H1 (cell line): ENCODE results near the gene MAPK11. TPM values are rescaled to one million over a fixed set of nuclear protein-coding genes. Genes with fewer than 3 reads are reported as not detected.

ENCODE experiments used
- CTCF ChIA-PET: fragments of 300-600 bp; sonication (Branson Sonifier 250); formaldehyde crosslinking; loops from one replicate; lab custom pipeline; 2021; ENCODE audit not compliant: partially characterized antibody; lab: Charles Lee
- POLR2A ChIA-PET: fragments of 300-600 bp; sonication (Branson Sonifier 250); formaldehyde crosslinking; loops from one replicate; lab custom pipeline; 2021; ENCODE audit warnings: inconsistent platforms; ENCODE audit not compliant: partially characterized antibody; lab: Charles Lee
- DNase-seq, 2 experiments: peaks; one replicate each; pipeline versions ENCODE4 v3.0.0 to v3.0.0-alpha.2; 2010 to 2022; ENCODE audit warnings: low spot score in 2 of 2, low read depth in 1 of 2, mixed read lengths in 1 of 2
- FAIRE-seq: peaks from 2 replicates; lab custom pipeline; 2011; peaks lifted over from hg19 to GRCh38; lab: Jason Lieb, UNC
- H2AFZ ChIP-seq: 2 replicates; pipeline ENCODE4 v1.8.1; 2012; ENCODE audit warnings: low read length, inconsistent platforms
- H2AK5ac ChIP-seq: 2 replicates; pipeline ENCODE4 v1.6.1; 2013; ENCODE audit warnings: low read depth, low read length
- H2BK120ac ChIP-seq: replicated peaks from 2 replicates; pipeline ENCODE3; 2013; ENCODE audit warnings: low read depth, low read length, inconsistent platforms
- H2BK12ac ChIP-seq: 2 replicates; pipeline ENCODE4 v1.6.1; 2013; ENCODE audit warnings: low read depth, low read length
- H2BK15ac ChIP-seq: 2 replicates; pipeline ENCODE4 v1.6.1; 2013; ENCODE audit warnings: low read length
- H2BK20ac ChIP-seq: 2 replicates; pipeline ENCODE4 v1.6.1; 2013; ENCODE audit warnings: low read length
- H2BK5ac ChIP-seq: 2 replicates; pipeline ENCODE4 v1.6.1; 2013; ENCODE audit warnings: low read depth, low read length
- H3K14ac ChIP-seq: 2 replicates; pipeline ENCODE4 v1.6.1; 2013; ENCODE audit warnings: inconsistent platforms; ENCODE audit not compliant: insufficient read length
- H3K18ac ChIP-seq: 2 replicates; pipeline ENCODE4 v1.6.1; 2013; ENCODE audit warnings: low read length; ENCODE audit errors: extremely low read depth
- H3K23ac ChIP-seq: 2 replicates; pipeline ENCODE4 v1.6.1; 2013; ENCODE audit warnings: inconsistent platforms; ENCODE audit not compliant: insufficient read length
- H3K23me2 ChIP-seq: 2 replicates; pipeline ENCODE4 v1.6.1; 2013; ENCODE audit warnings: low read depth, low read length
- H3K27ac ChIP-seq: 2 replicates; pipeline ENCODE4 v1.6.1; 2011; ENCODE audit warnings: low read depth, low read length, inconsistent platforms
- H3K27me3 ChIP-seq, 4 experiments: replicated peaks in 1 of 4; 1 replicate in 1 of 4; 2 replicates in 3 of 4; pipeline versions ENCODE4 v1.6.1 to v1.8.1; 2011 to 2013; ENCODE audit warnings: low read length in 3 of 4, mild to moderate bottlenecking in 3 of 4, inconsistent platforms in 2 of 4, mixed read lengths in 2 of 4, moderate library complexity in 1 of 4; ENCODE audit not compliant: control insufficient read depth in 3 of 4, insufficient read depth in 3 of 4; ENCODE audit errors: extremely low read depth in 1 of 4
- H3K36me3 ChIP-seq, 4 experiments: 2 replicates each; pipeline versions ENCODE4 v1.6.1 to v1.8.1; 2011 to 2013; ENCODE audit warnings: mild to moderate bottlenecking in 4 of 4, low read length in 3 of 4, moderate library complexity in 2 of 4, control low read depth in 1 of 4, inconsistent platforms in 1 of 4; ENCODE audit not compliant: insufficient read depth in 4 of 4, control insufficient read depth in 2 of 4
- H3K4ac ChIP-seq: replicated peaks from 2 replicates; pipeline ENCODE3; 2013; ENCODE audit warnings: low read length, low read depth, mixed read lengths, inconsistent platforms; ENCODE audit not compliant: insufficient read length
- H3K4me1 ChIP-seq, 4 experiments: replicated peaks in 1 of 4; 1 replicate in 1 of 4; 2 replicates in 3 of 4; pipeline versions ENCODE4 v1.6.1 to v1.8.1; 2011 to 2013; ENCODE audit warnings: low read length in 3 of 4, inconsistent platforms in 2 of 4, mixed read lengths in 1 of 4; ENCODE audit not compliant: insufficient read depth in 4 of 4, control insufficient read depth in 3 of 4
- H3K4me2 ChIP-seq, 2 experiments: 2 replicates each; pipeline versions ENCODE4 v1.6.1 to v1.8.1; 2011 to 2013; ENCODE audit warnings: low read depth in 2 of 2, low read length in 2 of 2, control low read depth in 1 of 2, inconsistent platforms in 1 of 2, mild to moderate bottlenecking in 1 of 2; ENCODE audit not compliant: insufficient read depth in 1 of 2
- H3K4me3 ChIP-seq, 4 experiments: fragments of 200-600, 300-600 bp in 1 of 4; sonication (generic), shearing (Covaris generic), sonication (Bioruptor Twin) in 1 of 4; 2 replicates each; pipeline versions ENCODE4 v1.5.1 to v1.8.1; 2011 to 2016; ENCODE audit warnings: low read length in 4 of 4, low read depth in 3 of 4, control low read depth in 2 of 4, inconsistent platforms in 2 of 4, mild to moderate bottlenecking in 2 of 4, mixed read lengths in 1 of 4, moderate library complexity in 1 of 4; ENCODE audit not compliant: insufficient read depth in 2 of 4; ENCODE audit errors: extremely low read depth in 1 of 4
- H3K56ac ChIP-seq: replicated peaks from 2 replicates; pipeline ENCODE3; 2013; ENCODE audit warnings: low read depth, mild to moderate bottlenecking, mixed read lengths, low read length, inconsistent platforms; ENCODE audit not compliant: insufficient read length
- H3K79me1 ChIP-seq: 2 replicates; pipeline ENCODE4 v1.6.1; 2013; ENCODE audit warnings: low read depth, low read length, control low read depth
- H3K79me2 ChIP-seq, 2 experiments: 2 replicates each; pipeline versions ENCODE4 v1.6.1 to v1.8.1; 2012 to 2013; ENCODE audit warnings: low read length in 2 of 2, mild to moderate bottlenecking in 2 of 2, inconsistent platforms in 1 of 2; ENCODE audit not compliant: insufficient read depth in 2 of 2, control insufficient read depth in 1 of 2
- H3K9ac ChIP-seq, 4 experiments: replicated peaks in 1 of 4; 1 replicate in 1 of 4; 2 replicates in 3 of 4; pipeline versions ENCODE4 v1.6.1 to v1.8.1; 2011 to 2013; ENCODE audit warnings: low read depth in 3 of 4, low read length in 3 of 4, control low read depth in 2 of 4, mild to moderate bottlenecking in 2 of 4, moderate library complexity in 2 of 4, inconsistent platforms in 1 of 4; ENCODE audit errors: extremely low read depth in 1 of 4
- H3K9me3 ChIP-seq, 2 experiments: 2 replicates each; pipeline versions ENCODE4 v1.6.1 to v1.8.1; 2012 to 2013; ENCODE audit warnings: mild to moderate bottlenecking in 2 of 2, moderate library complexity in 2 of 2, control low read depth in 1 of 2, inconsistent platforms in 1 of 2, low read depth in 1 of 2, low read length in 1 of 2, mixed read lengths in 1 of 2; ENCODE audit not compliant: insufficient read depth in 2 of 2
- H4K20me1 ChIP-seq, 2 experiments: replicated peaks in 1 of 2; 2 replicates each; pipeline versions ENCODE3 to v1.8.1; 2011 to 2013; ENCODE audit warnings: inconsistent platforms in 2 of 2, low read length in 2 of 2, mild to moderate bottlenecking in 1 of 2; ENCODE audit not compliant: insufficient read depth in 2 of 2, control insufficient read depth in 1 of 2
- H4K5ac ChIP-seq: 2 replicates; pipeline ENCODE4 v1.6.1; 2013; ENCODE audit warnings: low read length, low read depth, mixed read lengths, inconsistent platforms; ENCODE audit not compliant: insufficient read length
- H4K8ac ChIP-seq: 2 replicates; pipeline ENCODE4 v1.8.0; 2013; ENCODE audit warnings: mild to moderate bottlenecking, moderate library complexity, low read length, inconsistent platforms; ENCODE audit not compliant: insufficient read depth; ENCODE audit errors: extremely low read depth
- H4K91ac ChIP-seq: replicated peaks from 2 replicates; pipeline ENCODE3; 2013; ENCODE audit warnings: low read length, mixed read lengths, inconsistent platforms; ENCODE audit not compliant: insufficient read length
- BCL11A ChIP-seq, 2 experiments: IDR thresholded peaks; one replicate each; pipeline ENCODE4 v1.6.1; 2011; ENCODE audit warnings: low read depth in 2 of 2, low read length in 2 of 2, mild to moderate bottlenecking in 2 of 2
- CEBPB ChIP-seq: IDR thresholded peaks from 2 replicates; pipeline ENCODE4 v1.6.1; 2012; ENCODE audit warnings: low read depth, low read length
- CHD1 ChIP-seq: IDR thresholded peaks from 2 replicates; pipeline ENCODE4 v1.6.1; 2012; ENCODE audit warnings: low read depth, low read length, improper control_type of control experiment
- EP300 ChIP-seq, 2 experiments: IDR thresholded peaks; 1 replicate in 1 of 2; 2 replicates in 1 of 2; pipeline ENCODE4 v1.6.1; 2011 to 2012; ENCODE audit warnings: low read depth in 2 of 2, low read length in 2 of 2, mild to moderate bottlenecking in 2 of 2, borderline replicate concordance in 1 of 2, inconsistent platforms in 1 of 2, moderate library complexity in 1 of 2
- GTF2F1 ChIP-seq: IDR thresholded peaks from 2 replicates; pipeline ENCODE4 v1.6.1; 2012; ENCODE audit warnings: low read depth, low read length, improper control_type of control experiment, borderline replicate concordance
- HDAC6 ChIP-seq: IDR thresholded peaks from one replicate; pipeline ENCODE4 v1.7.1; 2012; ENCODE audit warnings: low read depth, mild to moderate bottlenecking, inconsistent platforms, low read length, moderate library complexity
- POU5F1 ChIP-seq: IDR thresholded peaks from 2 replicates; pipeline ENCODE4 v1.6.1; 2011; ENCODE audit warnings: low read depth, mild to moderate bottlenecking, low read length, moderate library complexity
- RFX5 ChIP-seq: IDR thresholded peaks from 2 replicates; pipeline ENCODE4 v1.6.1; 2011; ENCODE audit warnings: low read depth, low read length, improper control_type of control experiment, borderline replicate concordance
- RXRA ChIP-seq: IDR thresholded peaks from 2 replicates; pipeline ENCODE4 v1.6.1; 2011; ENCODE audit warnings: low read depth, mild to moderate bottlenecking, low read length, moderate library complexity; ENCODE audit not compliant: insufficient read depth
- SIRT6 ChIP-seq: IDR thresholded peaks from one replicate; pipeline ENCODE4 v1.7.1; 2012; ENCODE audit warnings: low read length, inconsistent platforms
- TBP ChIP-seq: IDR thresholded peaks from 2 replicates; pipeline ENCODE4 v1.6.1; 2011; ENCODE audit warnings: low read depth, low read length, improper control_type of control experiment
- TEAD4 ChIP-seq: IDR thresholded peaks from 2 replicates; pipeline ENCODE4 v1.6.1; 2012; ENCODE audit warnings: low read depth, low read length, inconsistent platforms, mixed read lengths
- WGBS, 2 experiments: shearing (Covaris generic) in 1 of 2; methylation state at CpG; one replicate each; pipeline versions ENCODE4 v1.1.6 to v1.1.7; 2013 to 2015; ENCODE audit warnings: low lambda C conversion rate in 2 of 2, mixed read lengths in 2 of 2, inconsistent platforms in 1 of 2, low coverage in 1 of 2, missing lambda C conversion rate in 1 of 2; ENCODE audit not compliant: insufficient replicate concordance in 2 of 2, insufficient coverage in 1 of 2, insufficient read length in 1 of 2; ENCODE audit errors: extremely low coverage in 1 of 2, missing lambda C conversion rate in 1 of 2; 5-methylcytosine and 5-hydroxymethylcytosine counted together
- polyA plus RNA-seq, 7 experiments: library from polyadenylated mRNA; depleted of rRNA in 3 of 7; stranded (reverse) in 5 of 7; unstranded in 2 of 7; fragments of >200 nt in 5 of 7; fragments of 200-250 nt in 2 of 7; gene quantifications; 1 replicate in 5 of 7; 2 replicates in 1 of 7; 4 replicates in 1 of 7; pipeline versions ENCODE4 v1.2.1 to v1.2.3, GENCODE V29; 2011 to 2013; ENCODE audit warnings: missing spikeins in 2 of 7, mixed read lengths in 2 of 7
- total RNA-seq: library from RNA; stranded (reverse); fragmentation: NEBNext Ultra II Directional; extraction: Animal tissue kit (Norgen Biotek cat#: 25700); gene quantifications from 2 replicates; pipeline ENCODE4 v1.2.1, GENCODE V29; 2021
- TF ChIP-seq, protein P1 (sequence below): IDR thresholded peaks from 2 replicates; pipeline ENCODE4 v1.6.1; 2012; ENCODE audit warnings: inconsistent platforms

MAPK11 gene
- total and polyA plus RNA-seq, 2 of the 8 experiments (the other 6 are each of a cell fraction or from before 2014, with no cell fraction given): 0.70 to 1.5 TPM

DNA sequence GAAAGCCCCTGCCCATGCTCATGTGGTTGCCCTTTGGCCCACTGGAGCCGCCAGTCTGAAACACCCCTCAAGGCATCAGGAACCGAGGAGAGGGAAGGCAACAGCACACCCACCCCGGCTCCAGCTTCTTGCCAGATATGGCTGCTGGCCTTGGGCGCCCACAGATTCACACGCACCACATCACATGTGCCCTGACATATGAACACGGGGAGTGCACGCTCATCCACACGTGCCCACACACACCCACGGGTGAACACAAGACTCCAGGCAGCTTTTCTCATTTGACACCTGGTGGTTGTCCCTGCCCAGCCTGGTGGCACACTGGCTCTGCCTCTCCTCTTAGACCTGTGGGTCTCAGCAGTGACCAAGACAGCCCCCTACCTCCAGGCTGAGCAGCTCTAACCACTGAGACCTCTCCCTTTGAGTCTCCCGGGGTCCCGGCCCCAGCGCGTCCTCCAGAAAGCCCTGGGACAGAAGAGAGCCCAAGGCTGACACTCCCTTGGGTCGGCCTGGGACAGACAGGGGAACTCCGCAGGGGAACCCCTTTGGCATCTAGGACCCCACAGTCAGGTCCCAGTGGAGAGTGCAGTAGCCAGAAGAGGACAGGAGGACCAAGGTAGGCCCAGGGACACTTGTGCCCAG is 6.0 kb downstream of the MAPK11 start:
- Histone ChIP-seq H3K9me3 (peaks cover 0 to 10% of the 10 kb centered on the region in 2 experiments; a peak in 1 of 4 replicates), H3K27ac (no peak overlapping the region), H3K4ac (no peak overlapping the region), H2BK12ac (no peak overlapping the region), H2AFZ (no peak overlapping the region), H3K18ac (no peak overlapping the region), H2BK120ac (no peak overlapping the region), H3K79me2 (no peaks in the 10 kb centered on the region), H3K4me2 (no peak overlapping the region), H3K9ac (no peak overlapping the region), H3K14ac (no peak overlapping the region), H3K23me2 (peaks cover 6% of the 10 kb centered on the region; the same call in 1 of the 2 replicates), H4K20me1 (peaks cover 3% of the 10 kb centered on the region in 2 experiments), H3K79me1 (no peaks in the 10 kb centered on the region), H4K91ac (peak overlapping the region; percentile 27), H3K36me3 (no peaks in the 10 kb centered on the region), H4K5ac (no peak overlapping the region), H4K8ac (no peak overlapping the region), H3K4me3 (no peak overlapping the region), H3K4me1 (peaks cover 0 to 20% (median 10%) of the 10 kb centered on the region in 4 experiments; a peak in 6 of 7 replicates), H3K23ac (no peak overlapping the region), H3K56ac (no peak overlapping the region), H2BK15ac (no peak overlapping the region), H2BK20ac (no peak overlapping the region), H2BK5ac (no peak overlapping the region), H2AK5ac (no peak overlapping the region), H3K27me3 (peaks cover 12 to 47% (median 37%) of the 10 kb centered on the region in 4 experiments; a peak in 6 of 7 replicates)
- 88% methylated on average over 14 of the region's 15 CpGs; no CpG with 5 or more reads in 1 of the 2 experiments for WGBS, 2 experiments
- FAIRE-seq: no peak
- POLR2A ChIA-PET: no interaction called here
- CTCF ChIA-PET: interaction anchor here (0.7 to 4.7 kb wide), 6 partner anchors 10 to 64 kb away, joined by 3 to 26 read pairs (median 6); partner anchors contain the start of gene HDAC10
- no peak for DNase-seq
- TF ChIP-seq RXRA (no peak), RFX5 (no peak), HDAC6 (no peak), EP300 (IDR thresholded peaks at IDR 0.05; ENCODE audit: borderline replicate concordance in 1 of 2, low read depth in 2 of 2, low read length in 2 of 2) (no peak), BCL11A (IDR thresholded peaks at IDR 0.05; ENCODE audit: low read depth in 2 of 2, low read length in 2 of 2) (no peak), TBP (no peak), CHD1 (no peak), POU5F1 (no peak), TEAD4 (no peak), CEBPB (no peak), GTF2F1 (no peak), SIRT6 (no peak)
- TF ChIP-seq, protein P1, sequence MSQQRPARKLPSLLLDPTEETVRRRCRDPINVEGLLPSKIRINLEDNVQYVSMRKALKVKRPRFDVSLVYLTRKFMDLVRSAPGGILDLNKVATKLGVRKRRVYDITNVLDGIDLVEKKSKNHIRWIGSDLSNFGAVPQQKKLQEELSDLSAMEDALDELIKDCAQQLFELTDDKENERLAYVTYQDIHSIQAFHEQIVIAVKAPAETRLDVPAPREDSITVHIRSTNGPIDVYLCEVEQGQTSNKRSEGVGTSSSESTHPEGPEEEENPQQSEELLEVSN: no peak
